Nephron (organoid): ENCODE results near the gene LGR6.

Experiments used
- H3K27ac Mint-ChIP-seq, 3 experiments: 2 replicates each; pipeline ENCODE4 v1.8.0; 2020; ENCODE audit warnings: mixed read lengths in 3 of 3, mild to moderate bottlenecking in 2 of 3, moderate library complexity in 1 of 3
- H3K27me3 Mint-ChIP-seq: 2 replicates; pipeline ENCODE4 v1.8.0; 2021; ENCODE audit warnings: low read depth, mild to moderate bottlenecking, moderate library complexity, mixed read lengths
- H3K36me3 Mint-ChIP-seq: 2 replicates; pipeline ENCODE4 v1.8.0; 2020; ENCODE audit warnings: low read depth, mixed read lengths
- H3K4me1 Mint-ChIP-seq: 2 replicates; pipeline ENCODE4 v1.8.0; 2020; ENCODE audit warnings: mixed read lengths
- H3K4me3 Mint-ChIP-seq, 3 experiments: 2 replicates each; pipeline ENCODE4 v1.8.0; 2020; ENCODE audit warnings: mild to moderate bottlenecking in 3 of 3, mixed read lengths in 3 of 3, moderate library complexity in 2 of 3
- H3K9me3 Mint-ChIP-seq: 2 replicates; pipeline ENCODE4 v1.8.0; 2020; ENCODE audit warnings: mixed read lengths
- TF ChIP-seq, protein P1 (sequence below), 3 experiments: fragments of 200-600 bp; sonication (generic); IDR thresholded peaks; one replicate each; pipeline ENCODE4 v1.5.0; 2021; ENCODE audit warnings: antibody characterized with exemption in 3 of 3; ENCODE audit not compliant: unreplicated experiment in 3 of 3

LGR6 gene

DNA sequence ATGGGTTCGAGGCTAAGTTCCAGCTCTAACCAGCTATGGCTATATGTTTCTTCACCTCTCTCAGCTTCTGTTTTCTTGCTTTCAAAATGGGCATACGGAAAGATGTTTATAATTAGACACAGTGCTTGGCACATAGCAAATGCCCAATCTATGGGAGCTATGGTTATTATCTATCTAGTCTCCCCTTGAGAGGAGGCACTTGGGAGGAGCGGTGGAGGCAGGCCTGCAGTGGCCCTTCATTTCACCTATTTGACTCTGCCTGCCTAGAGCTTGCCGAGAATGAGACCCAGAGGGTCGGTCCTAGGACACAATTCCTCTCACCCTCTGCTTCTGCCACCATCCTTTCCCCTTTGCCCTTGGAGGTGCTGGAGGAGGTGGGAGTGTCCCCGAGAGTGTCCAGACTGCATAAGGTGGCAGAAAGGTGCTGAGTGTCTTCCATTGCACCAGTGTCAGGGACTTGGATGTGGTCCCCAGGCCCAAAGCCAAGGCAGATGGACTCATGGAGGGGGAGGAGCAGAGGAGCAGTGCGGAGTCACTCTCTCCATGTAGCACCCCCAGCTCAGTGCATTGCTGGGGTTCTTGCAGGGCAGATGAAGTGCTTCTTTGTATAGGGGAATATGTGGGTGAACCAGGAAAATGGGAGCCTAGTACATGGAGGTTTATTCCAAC, 9.0 kb downstream of the LGR6 start:
- H3K27me3 Mint-ChIP-seq, result peaks cover 22% of the 10 kb centered on the region
- H3K4me1 Mint-ChIP-seq, result peaks cover 3% of the 10 kb centered on the region
- H3K9me3 Mint-ChIP-seq, result no peaks in the 10 kb centered on the region
- no peak overlapping the region for H3K4me3 Mint-ChIP-seq
- H3K36me3 Mint-ChIP-seq, result no peaks in the 10 kb centered on the region
- TF ChIP-seq, protein P1, sequence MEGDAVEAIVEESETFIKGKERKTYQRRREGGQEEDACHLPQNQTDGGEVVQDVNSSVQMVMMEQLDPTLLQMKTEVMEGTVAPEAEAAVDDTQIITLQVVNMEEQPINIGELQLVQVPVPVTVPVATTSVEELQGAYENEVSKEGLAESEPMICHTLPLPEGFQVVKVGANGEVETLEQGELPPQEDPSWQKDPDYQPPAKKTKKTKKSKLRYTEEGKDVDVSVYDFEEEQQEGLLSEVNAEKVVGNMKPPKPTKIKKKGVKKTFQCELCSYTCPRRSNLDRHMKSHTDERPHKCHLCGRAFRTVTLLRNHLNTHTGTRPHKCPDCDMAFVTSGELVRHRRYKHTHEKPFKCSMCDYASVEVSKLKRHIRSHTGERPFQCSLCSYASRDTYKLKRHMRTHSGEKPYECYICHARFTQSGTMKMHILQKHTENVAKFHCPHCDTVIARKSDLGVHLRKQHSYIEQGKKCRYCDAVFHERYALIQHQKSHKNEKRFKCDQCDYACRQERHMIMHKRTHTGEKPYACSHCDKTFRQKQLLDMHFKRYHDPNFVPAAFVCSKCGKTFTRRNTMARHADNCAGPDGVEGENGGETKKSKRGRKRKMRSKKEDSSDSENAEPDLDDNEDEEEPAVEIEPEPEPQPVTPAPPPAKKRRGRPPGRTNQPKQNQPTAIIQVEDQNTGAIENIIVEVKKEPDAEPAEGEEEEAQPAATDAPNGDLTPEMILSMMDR (IDR thresholded peaks at IDR 0.05; ENCODE audit: unreplicated experiment in 3 of 3), result no peak
- H3K27ac Mint-ChIP-seq, result no peak overlapping the region

DNA sequence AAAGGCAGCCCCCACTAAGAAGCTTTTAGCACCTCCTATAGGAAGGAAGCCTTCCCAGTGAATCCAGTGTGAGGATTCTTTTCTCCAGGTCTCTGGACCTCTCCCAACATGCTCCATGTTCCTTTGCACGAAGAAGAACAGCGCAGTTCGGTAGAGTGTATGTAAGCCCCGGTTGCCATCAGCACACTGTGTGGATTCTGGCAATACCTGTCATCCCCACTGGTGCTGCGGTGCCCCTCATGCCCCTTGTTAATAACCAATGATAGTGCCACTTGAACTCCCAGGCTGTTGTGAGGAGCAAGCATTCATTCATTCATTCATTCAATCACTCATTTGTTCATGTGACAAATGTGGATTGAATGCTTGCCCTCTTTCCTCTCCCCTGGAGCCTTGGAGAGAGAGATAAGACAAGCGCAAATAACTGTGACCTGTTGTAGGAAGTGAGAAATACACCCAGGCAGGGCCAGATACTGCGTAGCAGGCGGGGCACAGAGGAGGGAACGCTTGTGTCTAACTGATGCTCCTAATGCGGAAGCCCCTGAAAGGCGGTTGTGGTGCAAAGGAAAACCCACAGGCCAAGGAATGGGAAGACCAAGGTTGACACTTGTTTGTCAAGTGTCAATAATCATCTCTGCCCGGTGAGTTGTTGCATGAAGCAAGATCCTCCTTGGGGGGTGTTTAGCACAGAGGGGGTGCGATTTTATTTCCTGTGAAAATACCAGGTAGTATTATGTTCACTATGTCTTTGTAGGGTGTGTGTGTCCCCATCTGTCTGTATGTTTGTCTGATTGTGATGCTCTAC, 9.8 kb downstream of the LGR6 start:
- Mint-ChIP-seq H3K4me1 (peaks cover 8% of the 10 kb centered on the region), H3K36me3 (no peaks in the 10 kb centered on the region), H3K4me3 (no peak overlapping the region), H3K27ac (no peak overlapping the region), H3K27me3 (peaks cover 20% of the 10 kb centered on the region), H3K9me3 (no peaks in the 10 kb centered on the region)
- TF ChIP-seq, protein P1 (IDR thresholded peaks at IDR 0.05; ENCODE audit: unreplicated experiment in 3 of 3), result no peak

DNA sequence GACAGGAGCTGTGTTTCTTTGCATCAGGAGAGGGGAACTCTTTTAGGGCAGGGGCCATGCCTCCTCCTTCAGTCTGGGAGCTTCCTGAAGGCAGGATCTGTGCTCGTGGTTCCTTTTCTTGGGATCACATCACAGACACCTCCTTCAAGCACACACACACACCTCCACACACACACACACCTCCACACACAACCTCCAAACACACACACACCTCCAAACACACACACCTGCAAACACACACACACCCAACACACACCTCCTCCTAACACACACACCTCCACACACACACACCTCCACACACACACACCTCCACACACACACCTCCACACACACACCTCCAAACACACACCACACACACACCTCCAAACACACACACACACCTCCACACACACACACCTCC, 10.5 kb downstream of the LGR6 start:
- H3K36me3 Mint-ChIP-seq, result no peaks in the 10 kb centered on the region
- H3K4me3 Mint-ChIP-seq, result no peak overlapping the region
- H3K9me3 Mint-ChIP-seq, result no peaks in the 10 kb centered on the region
- TF ChIP-seq, protein P1 (IDR thresholded peaks at IDR 0.05; ENCODE audit: unreplicated experiment in 3 of 3), result no peak
- H3K27me3 Mint-ChIP-seq, result peaks cover 15% of the 10 kb centered on the region
- H3K27ac Mint-ChIP-seq, result no peak overlapping the region
- peaks cover 8% of the 10 kb centered on the region for H3K4me1 Mint-ChIP-seq

DNA sequence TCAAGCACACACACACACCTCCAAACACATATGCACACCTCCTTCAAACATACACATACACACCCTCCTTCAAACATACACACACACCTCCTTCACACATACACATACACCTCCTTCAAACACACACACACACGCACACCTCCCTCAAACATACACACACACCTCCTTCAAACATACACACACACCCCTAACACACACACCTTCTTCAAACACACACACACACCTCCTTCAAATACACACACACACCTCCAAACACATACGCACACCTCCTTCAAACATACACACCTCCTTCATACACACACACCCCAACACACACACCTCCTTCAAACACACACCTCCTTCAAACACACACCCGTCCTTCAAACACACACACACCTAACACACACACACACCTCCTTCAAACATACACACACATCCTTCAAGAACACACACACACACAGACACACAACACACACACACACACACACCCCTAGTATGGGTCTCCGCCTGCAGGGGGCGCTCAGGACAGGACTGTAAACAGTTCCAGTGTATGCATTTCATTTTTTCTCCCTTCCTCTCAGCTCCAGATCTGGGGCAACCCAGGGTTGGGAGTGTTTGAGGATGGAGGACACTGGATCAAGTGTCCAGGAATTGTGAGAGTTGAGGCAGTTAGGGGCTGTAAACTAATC, 12.1 kb downstream of the LGR6 start:
- Mint-ChIP-seq H3K27me3 (peaks cover 21% of the 10 kb centered on the region), H3K9me3 (no peaks in the 10 kb centered on the region), H3K4me1 (peaks cover 8% of the 10 kb centered on the region), H3K4me3 (no peak overlapping the region), H3K27ac (no peak overlapping the region), H3K36me3 (no peaks in the 10 kb centered on the region)
- TF ChIP-seq, protein P1 (IDR thresholded peaks at IDR 0.05; ENCODE audit: unreplicated experiment in 3 of 3), result no peak

DNA sequence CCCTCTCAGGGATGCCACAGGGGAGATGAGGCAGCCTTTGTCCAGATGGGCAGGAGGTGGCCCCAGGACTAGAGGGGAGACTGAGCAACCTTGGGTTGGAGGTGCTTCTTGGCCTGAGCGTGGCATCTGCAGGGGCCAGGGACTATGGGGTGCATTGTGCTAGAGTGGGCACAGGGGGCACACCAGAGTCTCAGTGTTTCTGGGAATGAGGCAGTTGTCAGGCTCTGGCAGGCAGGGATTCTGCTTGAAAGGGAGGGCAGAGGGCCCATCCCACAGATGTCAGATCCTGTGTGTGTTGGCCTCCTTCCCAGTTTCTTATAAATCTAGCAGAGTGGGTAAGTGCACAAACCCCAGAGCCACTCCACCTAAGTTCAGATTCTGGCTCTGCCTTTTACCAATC, 13.7 kb downstream of the LGR6 start:
- no peaks in the 10 kb centered on the region for H3K36me3 Mint-ChIP-seq
- H3K9me3 Mint-ChIP-seq, result no peaks in the 10 kb centered on the region
- TF ChIP-seq, protein P1 (IDR thresholded peaks at IDR 0.05; ENCODE audit: unreplicated experiment in 3 of 3), result peak; percentile 6 to 22 (median 14)
- H3K4me1 Mint-ChIP-seq, result peaks cover 8% of the 10 kb centered on the region
- H3K27ac Mint-ChIP-seq, result no peak overlapping the region
- H3K27me3 Mint-ChIP-seq, result peaks cover 30% of the 10 kb centered on the region
- no peak overlapping the region for H3K4me3 Mint-ChIP-seq
